Neutrophil (primary cell): ENCODE results near the gene SH2D2A.
"Not testable (repeated sequence)": the region's sequence is repeated elsewhere in the genome, so short reads cannot be mapped to it uniquely, and the experiment has no call there.

Source experiments
- H3K27ac ChIP-seq: fragments of 200-600 bp; sonication (generic); 2 replicates; pipeline ENCODE4 v1.5.1; 2016; ENCODE audit warnings: mild to moderate bottlenecking, moderate library complexity
- H3K27me3 ChIP-seq: fragments of 200-600 bp; sonication (generic); 2 replicates; pipeline ENCODE4 v1.6.0; 2016; ENCODE audit warnings: mild to moderate bottlenecking
- H3K36me3 ChIP-seq: fragments of 200-600 bp; sonication (generic); 2 replicates; pipeline ENCODE4 v1.5.1; 2017
- H3K4me1 ChIP-seq, 2 experiments: fragments of 200-600 bp in 1 of 2; sonication (generic) in 1 of 2; 1 replicate in 1 of 2; 2 replicates in 1 of 2; pipeline versions ENCODE4 v1.5.1 to v1.6.1; 2013 to 2016; ENCODE audit warnings: low read depth in 1 of 2, low read length in 1 of 2, mild to moderate bottlenecking in 1 of 2, moderate library complexity in 1 of 2; ENCODE audit not compliant: control insufficient read depth in 1 of 2, insufficient read depth in 1 of 2
- H3K4me3 ChIP-seq, 2 experiments: fragments of 200-600 bp in 1 of 2; sonication (generic) in 1 of 2; 1 replicate in 1 of 2; 2 replicates in 1 of 2; pipeline ENCODE4 v1.5.1; 2013 to 2016; ENCODE audit warnings: low read depth in 1 of 2, low read length in 1 of 2, mild to moderate bottlenecking in 1 of 2, moderate library complexity in 1 of 2
- H3K9me3 ChIP-seq: fragments of 200-600 bp; sonication (generic); 2 replicates; pipeline ENCODE4 v1.5.1; 2016
- TF ChIP-seq, protein P1 (sequence below): fragments of 200-600 bp; sonication (generic); IDR thresholded peaks from 2 replicates; pipeline ENCODE4 v1.5.1; 2016; ENCODE audit warnings: antibody characterized with exemption

The SH2D2A gene

GRCh38 chr1:156765666-156766065 is 51.0 kb downstream of the SH2D2A start:
- H3K27me3 ChIP-seq, result no peaks in the 10 kb centered on the region
- TF ChIP-seq, protein P1, sequence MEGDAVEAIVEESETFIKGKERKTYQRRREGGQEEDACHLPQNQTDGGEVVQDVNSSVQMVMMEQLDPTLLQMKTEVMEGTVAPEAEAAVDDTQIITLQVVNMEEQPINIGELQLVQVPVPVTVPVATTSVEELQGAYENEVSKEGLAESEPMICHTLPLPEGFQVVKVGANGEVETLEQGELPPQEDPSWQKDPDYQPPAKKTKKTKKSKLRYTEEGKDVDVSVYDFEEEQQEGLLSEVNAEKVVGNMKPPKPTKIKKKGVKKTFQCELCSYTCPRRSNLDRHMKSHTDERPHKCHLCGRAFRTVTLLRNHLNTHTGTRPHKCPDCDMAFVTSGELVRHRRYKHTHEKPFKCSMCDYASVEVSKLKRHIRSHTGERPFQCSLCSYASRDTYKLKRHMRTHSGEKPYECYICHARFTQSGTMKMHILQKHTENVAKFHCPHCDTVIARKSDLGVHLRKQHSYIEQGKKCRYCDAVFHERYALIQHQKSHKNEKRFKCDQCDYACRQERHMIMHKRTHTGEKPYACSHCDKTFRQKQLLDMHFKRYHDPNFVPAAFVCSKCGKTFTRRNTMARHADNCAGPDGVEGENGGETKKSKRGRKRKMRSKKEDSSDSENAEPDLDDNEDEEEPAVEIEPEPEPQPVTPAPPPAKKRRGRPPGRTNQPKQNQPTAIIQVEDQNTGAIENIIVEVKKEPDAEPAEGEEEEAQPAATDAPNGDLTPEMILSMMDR, result no peak
- H3K4me1 ChIP-seq, result peaks cover 33% of the 10 kb centered on the region in 2 experiments
- peak overlapping the region; percentile 92 for H3K27ac ChIP-seq
- no peaks in the 10 kb centered on the region for H3K36me3 ChIP-seq
- no peaks in the 10 kb centered on the region for H3K9me3 ChIP-seq
- H3K4me3 ChIP-seq, result peak overlapping the region in 1 of 2 experiments; percentile 9

DNA sequence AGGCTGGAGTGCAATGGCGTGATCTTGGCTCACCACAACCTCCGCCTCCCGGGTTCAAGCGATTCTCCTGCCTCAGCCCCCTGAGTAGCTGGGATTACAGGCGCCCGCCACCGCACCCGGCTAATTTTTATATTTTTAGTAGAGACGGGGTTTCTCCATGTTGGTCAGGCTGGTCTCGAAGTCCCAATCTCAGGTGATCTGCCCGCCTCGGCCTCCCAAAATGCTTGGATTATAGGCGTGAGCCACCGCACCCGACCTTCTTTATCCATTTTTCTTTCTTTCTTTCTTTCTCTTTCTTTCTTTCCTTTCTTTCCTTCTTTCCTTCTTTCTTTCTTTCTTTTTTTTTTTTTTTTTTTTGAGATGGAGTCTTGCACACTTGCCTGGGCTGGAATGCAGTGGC is 51.5 kb downstream of the SH2D2A start:
- peaks cover 33% of the 10 kb centered on the region in 2 experiments for H3K4me1 ChIP-seq
- not testable (repeated sequence) for H3K27me3 ChIP-seq, H3K4me3 ChIP-seq, H3K9me3 ChIP-seq, H3K36me3 ChIP-seq
- H3K27ac ChIP-seq, result peak overlapping the region; percentile 92

DNA sequence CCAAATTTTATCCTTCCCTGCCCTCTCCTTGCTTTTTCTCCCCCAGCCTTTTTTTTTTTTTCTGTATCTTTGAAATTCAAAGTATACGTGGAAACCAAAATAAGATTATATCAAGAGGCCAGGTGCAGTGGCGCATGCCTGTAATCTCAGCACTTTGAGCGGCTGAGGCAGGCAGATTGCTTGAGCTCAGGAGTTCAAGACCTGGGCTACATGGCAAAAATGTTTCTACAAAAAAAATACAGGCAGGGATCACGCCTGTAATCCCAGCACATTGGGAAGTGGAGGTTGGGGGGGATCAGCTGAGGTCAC is 55.9 kb downstream of the SH2D2A start:
- Histone ChIP-seq H3K4me3 (no peak overlapping the region), H3K27me3 (no peaks in the 10 kb centered on the region), H3K9me3 (no peaks in the 10 kb centered on the region), H3K36me3 (no peaks in the 10 kb centered on the region), H3K4me1 (peaks cover 4% of the 10 kb centered on the region in 2 experiments), H3K27ac (no peak overlapping the region)
- TF ChIP-seq, protein P1, result no peak

DNA sequence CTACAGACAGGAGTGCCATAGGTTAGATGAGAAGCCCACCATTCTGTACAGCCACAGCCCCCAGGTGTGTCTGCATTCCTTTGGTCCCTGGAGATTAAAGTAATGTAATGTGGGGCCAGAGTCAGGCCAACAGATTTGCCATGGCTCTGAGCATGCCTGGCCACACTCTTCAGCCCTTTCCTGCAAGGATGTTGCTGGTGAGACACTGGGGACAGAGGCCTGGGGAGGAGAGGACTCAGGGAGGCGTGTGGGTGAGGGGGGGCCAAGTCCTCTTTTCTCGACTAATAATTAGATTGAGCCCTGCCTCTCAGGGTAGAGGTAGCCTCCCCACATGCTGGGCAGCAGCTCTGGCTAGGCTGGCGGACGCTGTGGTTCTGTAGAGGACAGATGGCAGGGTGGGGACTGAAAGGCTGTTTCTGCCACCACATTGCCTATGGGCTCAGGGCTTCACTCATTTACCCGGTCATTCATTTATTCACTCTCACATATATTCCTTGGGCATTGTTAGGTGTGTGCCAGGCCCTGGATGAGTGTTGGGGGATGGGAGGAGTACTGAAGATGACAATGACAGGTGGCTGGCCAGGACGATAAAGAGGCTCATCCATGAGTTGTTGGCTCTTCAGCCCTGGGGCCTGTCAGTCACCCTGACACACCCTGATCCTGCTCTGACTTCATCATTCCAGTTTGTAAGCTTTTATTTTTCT is 56.4 kb downstream of the SH2D2A start:
- Histone ChIP-seq H3K4me3 (no peak overlapping the region), H3K27me3 (no peaks in the 10 kb centered on the region), H3K36me3 (no peaks in the 10 kb centered on the region), H3K9me3 (no peaks in the 10 kb centered on the region), H3K4me1 (no peaks in the 10 kb centered on the region), H3K27ac (no peak overlapping the region)
- TF ChIP-seq, protein P1, result no peak

- H3K27ac ChIP-seq, H3K9me3 ChIP-seq, H3K27me3 ChIP-seq, H3K4me3 ChIP-seq, H3K36me3 ChIP-seq: not testable (repeated sequence)
- peaks cover 12 to 23% of the 10 kb centered on the region in 2 experiments for H3K4me1 ChIP-seq
Observed at GRCh38 chr1:156757572-156758253, 58.9 kb downstream of the SH2D2A start.

- H3K27ac ChIP-seq, result no peak overlapping the region
- TF ChIP-seq, protein P1, result no peak
- no peaks in the 10 kb centered on the region for H3K36me3 ChIP-seq
- no peaks in the 10 kb centered on the region for H3K27me3 ChIP-seq
- H3K4me3 ChIP-seq, result no peak overlapping the region
- no peaks in the 10 kb centered on the region for H3K9me3 ChIP-seq
- peaks cover 23 to 31% of the 10 kb centered on the region in 2 experiments for H3K4me1 ChIP-seq
Observed at GRCh38 chr1:156756355-156756754, 60.3 kb downstream of the SH2D2A start.
